Lower leg skin (tissue), 4 donors: ENCODE data around the gene GINS2. TPM values are rescaled to one million over a fixed set of nuclear protein-coding genes. Genes with fewer than 3 reads are reported as not detected.

ENCODE experiments used
- DNase-seq, 2 donors: peaks; one replicate each; pipeline ENCODE4 v3.0.0-alpha.2; 2019; ENCODE audit warnings: low spot score in 2 of 2
- H3K4me3 ChIP-seq: fragments of 200-600 bp; sonication (generic); 2 replicates; pipeline ENCODE4 v1.5.1; 2017; ENCODE audit warnings: mild to moderate bottlenecking, low read depth; ENCODE audit not compliant: poor library complexity, severe bottlenecking
- CTCF ChIP-seq, 3 donors: fragments of 450-650 bp; IDR thresholded peaks; one replicate each; pipeline ENCODE4 v1.5.1; 2016; ENCODE audit warnings: antibody characterized with exemption in 3 of 3, mild to moderate bottlenecking in 3 of 3, moderate library complexity in 2 of 3
- POLR2A ChIP-seq, 2 donors: fragments of 450-650 bp; IDR thresholded peaks; one replicate each; pipeline ENCODE4 v1.6.1; 2016 to 2017; ENCODE audit warnings: antibody characterized with exemption in 2 of 2, mild to moderate bottlenecking in 1 of 2, moderate library complexity in 1 of 2
- WGBS, 2 donors: methylation state at CpG; one replicate each; pipeline ENCODE4 v1.1.5; 2018; 5-methylcytosine and 5-hydroxymethylcytosine counted together
- intact Hi-C: fragments of 100-400 bp; cut with DNase I; formaldehyde crosslinking; loops from one replicate; pipeline ENCODE4 v1.15.0; 2023; ENCODE audit warnings: low total_unique reads
- total RNA-seq, 4 donors: library from RNA; depleted of rRNA; stranded (reverse); fragments of >200 nt; gene quantifications; one replicate each; pipeline ENCODE4 v1.1.0, GENCODE V29; 2016

GINS2 gene
- total RNA-seq, 4 donors from 2014 or later = 0.38 to 0.98 (median 0.91) TPM; not detected in 1

GRCh38 chr16:85712801-85713200 is 24.0 kb upstream of the GINS2 start:
- no peak overlapping the region for H3K4me3 ChIP-seq
- TF ChIP-seq POLR2A (IDR thresholded peaks at IDR 0.05) = no peak
- no peak for TF ChIP-seq CTCF (IDR thresholded peaks at IDR 0.05)
- WGBS, 2 donors = 58 to 60% methylated on average over 9 of the region's 9 CpGs
- no peak for DNase-seq
- intact Hi-C loops = no loop called here

- intact Hi-C loops = no loop called here
- no peak for DNase-seq
- WGBS, 2 donors = 95 to 96% methylated on average over 6 of the region's 6 CpGs
- H3K4me3 ChIP-seq = no peak overlapping the region
- TF ChIP-seq CTCF (IDR thresholded peaks at IDR 0.05) = no peak
- TF ChIP-seq POLR2A (IDR thresholded peaks at IDR 0.05) = no peak
Measured at GRCh38 chr16:85711982-85712587, 23.3 kb upstream of the GINS2 start.

GRCh38 chr16:85710732-85711131 is 22.0 kb upstream of the GINS2 start:
- TF ChIP-seq CTCF (IDR thresholded peaks at IDR 0.05) (no peak), POLR2A (IDR thresholded peaks at IDR 0.05) (no peak)
- 93 to 95% methylated on average over 9 of the region's 9 CpGs for WGBS, 2 donors
- no peak for DNase-seq
- H3K4me3 ChIP-seq = no peak overlapping the region
- intact Hi-C loops = no loop called here

- no peak for TF ChIP-seq POLR2A (IDR thresholded peaks at IDR 0.05)
- no peak for TF ChIP-seq CTCF (IDR thresholded peaks at IDR 0.05)
- DNase-seq = no peak
- 83 to 84% methylated on average over 38 to 42 of the region's 53 CpGs for WGBS, 2 donors
- intact Hi-C loops = no loop called here
- H3K4me3 ChIP-seq = no peak overlapping the region
Measured at GRCh38 chr16:85709766-85710585, 21.2 kb upstream of the GINS2 start.

- intact Hi-C loops = no loop called here
- WGBS, 2 donors = 89 to 94% methylated on average over 6 of the region's 6 CpGs
- no peak for DNase-seq
- TF ChIP-seq CTCF (IDR thresholded peaks at IDR 0.05) = no peak
- no peak for TF ChIP-seq POLR2A (IDR thresholded peaks at IDR 0.05)
- no peak overlapping the region for H3K4me3 ChIP-seq
Measured at GRCh38 chr16:85708338-85708737, 19.6 kb upstream of the GINS2 start.
